ENCODE results near the gene DUSP7.

Gene DUSP7

GRCh38 chr3:52006017-52006819, 50.2 kb downstream of the DUSP7 start:
- Histone ChIP-seq H3K4me3 (ENCODE audit: low read length) (peak overlapping the region; percentile 33), H3K4me1 (ENCODE audit: control insufficient read depth, insufficient read depth, low read length) (peaks cover 13% of the 10 kb centered on the region), H3K9me3 (replicated peaks; ENCODE audit: low read length) (no peaks in the 10 kb centered on the region), H3K9ac (ENCODE audit: low read depth, low read length) (no peak overlapping the region), H3K27me3 (ENCODE audit: control insufficient read depth, insufficient read depth, low read length) (no peaks in the 10 kb centered on the region), H3K36me3 (ENCODE audit: insufficient read depth, low read length) (no peaks in the 10 kb centered on the region), H3K4me2 (ENCODE audit: low read length) (peak overlapping the region; percentile 68)

DNA sequence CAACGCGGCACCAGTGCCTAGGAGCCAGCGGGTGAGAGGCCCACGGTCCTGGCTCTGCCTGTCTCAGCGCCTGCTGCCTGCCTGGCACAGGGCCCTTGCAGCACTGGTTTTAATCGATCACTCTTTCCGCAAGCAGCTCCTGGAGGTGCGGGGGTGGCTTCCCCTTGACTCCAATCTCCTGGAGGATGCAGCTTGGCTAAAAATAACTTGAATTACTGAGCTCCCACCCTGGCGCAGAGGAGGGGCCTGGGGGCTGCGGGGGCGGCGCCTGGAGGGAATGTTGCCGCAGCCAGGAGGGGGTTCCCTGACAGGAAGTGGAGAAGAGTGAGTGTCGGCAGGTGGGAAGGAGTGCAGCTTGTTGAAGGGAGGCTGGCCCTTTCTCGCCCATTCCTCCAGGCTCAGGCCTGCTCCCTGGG, 50.8 kb downstream of the DUSP7 start:
- Histone ChIP-seq H3K4me2 (ENCODE audit: low read length) (peak overlapping the region; percentile 68), H3K4me1 (ENCODE audit: control insufficient read depth, insufficient read depth, low read length) (peaks cover 13% of the 10 kb centered on the region), H3K4me3 (ENCODE audit: low read length) (peak overlapping the region; percentile 33), H3K9me3 (replicated peaks; ENCODE audit: low read length) (no peaks in the 10 kb centered on the region), H3K27me3 (ENCODE audit: control insufficient read depth, insufficient read depth, low read length) (no peaks in the 10 kb centered on the region), H3K36me3 (ENCODE audit: insufficient read depth, low read length) (no peaks in the 10 kb centered on the region), H3K9ac (ENCODE audit: low read depth, low read length) (peak overlapping the region; percentile 46)

DNA sequence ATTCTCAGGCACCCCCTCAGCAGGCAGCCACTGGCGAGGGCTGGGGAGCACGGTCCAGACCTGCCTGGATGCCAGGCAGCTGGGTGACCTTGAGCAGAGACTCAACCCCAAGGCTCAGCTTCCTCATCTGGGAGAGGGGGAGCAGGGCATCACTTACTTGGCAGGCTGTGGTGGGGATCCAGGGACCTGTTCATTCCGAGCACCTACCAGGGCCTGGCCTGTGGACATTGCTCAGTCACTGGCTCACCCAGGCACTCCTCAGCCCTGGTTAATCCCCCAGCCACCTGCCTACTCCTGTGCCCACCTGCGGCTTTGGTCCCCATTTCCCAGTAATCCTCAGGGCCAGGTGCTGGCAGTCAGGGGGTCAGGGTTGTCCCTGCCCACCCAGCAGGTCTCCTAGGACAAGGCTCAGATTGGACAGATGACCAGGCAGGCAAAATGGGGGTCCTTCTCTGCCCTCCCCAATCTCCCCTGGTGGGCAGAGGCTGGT, 51.4 kb downstream of the DUSP7 start:
- peak overlapping the region; percentile 68 for H3K4me2 ChIP-seq (ENCODE audit: low read length)
- no peaks in the 10 kb centered on the region for H3K27me3 ChIP-seq (ENCODE audit: control insufficient read depth, insufficient read depth, low read length)
- no peaks in the 10 kb centered on the region for H3K9me3 ChIP-seq (replicated peaks; ENCODE audit: low read length)
- no peaks in the 10 kb centered on the region for H3K36me3 ChIP-seq (ENCODE audit: insufficient read depth, low read length)
- H3K4me1 ChIP-seq (ENCODE audit: control insufficient read depth, insufficient read depth, low read length) = peaks cover 13% of the 10 kb centered on the region
- H3K9ac ChIP-seq (ENCODE audit: low read depth, low read length) = peak overlapping the region; percentile 46
- H3K4me3 ChIP-seq (ENCODE audit: low read length) = peak overlapping the region; percentile 33

DNA sequence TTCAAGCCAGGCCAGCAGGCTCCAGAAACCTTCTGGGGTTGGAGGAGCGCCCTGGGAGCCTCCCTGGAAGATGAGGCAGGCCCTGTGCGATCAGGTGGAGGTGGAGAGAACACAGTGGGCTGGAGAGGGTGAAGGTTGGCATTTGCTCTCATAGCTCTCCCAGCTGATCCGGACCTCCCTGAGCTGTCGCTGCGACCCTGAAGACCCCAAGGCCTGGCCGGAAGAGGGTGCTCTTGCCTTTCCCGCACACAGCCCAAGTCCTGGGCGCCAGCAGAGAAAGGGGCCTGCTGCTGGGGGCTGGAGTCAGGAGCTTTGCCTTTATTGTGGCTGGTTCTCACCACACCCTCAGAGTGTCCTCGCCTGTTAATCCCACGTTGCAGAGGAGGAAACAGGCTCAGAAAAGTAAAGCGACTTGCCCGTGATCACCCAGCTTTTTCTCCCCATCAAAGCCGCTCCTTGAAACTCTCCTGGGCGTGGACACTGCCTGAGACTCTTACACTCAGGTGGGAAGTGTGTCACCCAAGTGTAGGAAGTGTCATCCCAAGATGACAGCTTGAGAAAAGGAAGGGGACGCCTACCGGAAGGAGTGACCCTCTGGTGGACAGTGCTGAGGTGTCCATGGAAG, 52.1 kb downstream of the DUSP7 start:
- no peaks in the 10 kb centered on the region for H3K27me3 ChIP-seq (ENCODE audit: control insufficient read depth, insufficient read depth, low read length)

GRCh38 chr3:52002748-52003147, 53.6 kb downstream of the DUSP7 start:
- Histone ChIP-seq H3K27me3 (ENCODE audit: control insufficient read depth, insufficient read depth, low read length) (peaks cover 3% of the 10 kb centered on the region), H3K36me3 (ENCODE audit: insufficient read depth, low read length) (no peaks in the 10 kb centered on the region), H3K4me1 (ENCODE audit: control insufficient read depth, insufficient read depth, low read length) (peaks cover 13% of the 10 kb centered on the region), H3K4me3 (ENCODE audit: low read length) (no peak overlapping the region), H3K9ac (ENCODE audit: low read depth, low read length) (no peak overlapping the region), H3K4me2 (ENCODE audit: low read length) (no peak overlapping the region), H3K9me3 (replicated peaks; ENCODE audit: low read length) (no peaks in the 10 kb centered on the region)

More for the DNA sequence above, 52.1 kb downstream of the DUSP7 start:
- peaks cover 13% of the 10 kb centered on the region for H3K4me1 ChIP-seq (ENCODE audit: control insufficient read depth, insufficient read depth, low read length)
- H3K4me3 ChIP-seq (ENCODE audit: low read length) = no peak overlapping the region
- H3K9ac ChIP-seq (ENCODE audit: low read depth, low read length) = no peak overlapping the region
- H3K4me2 ChIP-seq (ENCODE audit: low read length) = no peak overlapping the region
- no peaks in the 10 kb centered on the region for H3K9me3 ChIP-seq (replicated peaks; ENCODE audit: low read length)
- H3K36me3 ChIP-seq (ENCODE audit: insufficient read depth, low read length) = no peaks in the 10 kb centered on the region

GRCh38 chr3:52001443-52001974, 54.9 kb downstream of the DUSP7 start:
- no peak overlapping the region for H3K4me3 ChIP-seq (ENCODE audit: low read length)
- no peaks in the 10 kb centered on the region for H3K36me3 ChIP-seq (ENCODE audit: insufficient read depth, low read length)
- H3K9me3 ChIP-seq (replicated peaks; ENCODE audit: low read length) = no peaks in the 10 kb centered on the region
- H3K9ac ChIP-seq (ENCODE audit: low read depth, low read length) = no peak overlapping the region
- peaks cover 13% of the 10 kb centered on the region for H3K4me1 ChIP-seq (ENCODE audit: control insufficient read depth, insufficient read depth, low read length)
- H3K27me3 ChIP-seq (ENCODE audit: control insufficient read depth, insufficient read depth, low read length) = peaks cover 3% of the 10 kb centered on the region
- H3K4me2 ChIP-seq (ENCODE audit: low read length) = no peak overlapping the region

- H3K9me3 ChIP-seq (replicated peaks; ENCODE audit: low read length) = no peaks in the 10 kb centered on the region
- peaks cover 3% of the 10 kb centered on the region for H3K27me3 ChIP-seq (ENCODE audit: control insufficient read depth, insufficient read depth, low read length)
- H3K4me2 ChIP-seq (ENCODE audit: low read length) = no peak overlapping the region
- peaks cover 5% of the 10 kb centered on the region for H3K36me3 ChIP-seq (ENCODE audit: insufficient read depth, low read length)
- no peak overlapping the region for H3K9ac ChIP-seq (ENCODE audit: low read depth, low read length)
- H3K4me3 ChIP-seq (ENCODE audit: low read length) = no peak overlapping the region
- peaks cover under 1% of the 10 kb centered on the region for H3K4me1 ChIP-seq (ENCODE audit: control insufficient read depth, insufficient read depth, low read length)
These were observed 56.5 kb downstream of the DUSP7 start for GRCh38 chr3:51999846-52000245.

Measured in skeletal muscle satellite cell (primary cell).